Measurements from ENCODE around the gene DDIT3.

Gene DDIT3

DNA sequence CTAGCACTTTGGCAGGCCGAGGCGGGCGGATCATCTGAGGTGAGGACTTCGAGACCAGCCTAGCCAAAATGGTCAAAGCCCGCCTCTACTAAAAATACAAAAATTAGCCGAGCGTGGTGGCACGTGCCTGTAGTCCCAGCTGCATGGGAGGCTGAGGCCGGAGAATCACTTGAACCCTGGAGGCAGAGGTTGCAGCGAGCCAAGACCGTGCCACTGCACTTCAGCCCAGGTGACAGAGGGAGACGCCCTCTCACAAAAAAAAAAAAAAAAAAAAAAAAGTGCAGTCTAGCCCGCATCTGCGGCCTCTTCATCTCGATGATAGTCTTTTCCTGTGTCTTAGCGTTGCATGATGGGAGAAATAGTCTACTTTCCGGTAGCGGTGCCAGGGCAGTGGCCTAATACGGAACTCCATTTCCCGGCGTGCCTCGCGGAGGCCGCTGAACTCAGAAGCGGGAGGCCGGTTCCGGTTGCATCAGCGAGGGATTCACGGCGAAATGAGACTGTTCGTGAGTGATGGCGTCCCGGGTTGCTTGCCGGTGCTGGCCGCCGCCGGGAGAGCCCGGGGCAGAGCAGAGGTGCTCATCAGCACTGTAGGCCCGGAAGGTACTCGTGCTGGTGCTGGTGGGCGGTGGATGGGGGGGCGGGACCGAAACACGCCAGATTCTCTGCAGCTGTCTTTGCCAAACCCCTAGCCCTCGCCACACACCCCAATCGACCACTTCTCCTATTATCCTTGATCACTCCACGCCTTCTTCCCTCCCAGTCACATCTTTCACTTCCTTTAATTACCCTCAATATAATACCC lies 32.5 kb downstream of the DDIT3 start, which contains the start of gene MARS1:
Gene MARS1 (plus strand): TSS at position 472 of the 805 bp plus-strand sequence. CDS start 23 bp downstream, at position 495.
- TF ChIP-seq TAF1 (IDR thresholded peaks at IDR 0.05; ENCODE audit: borderline replicate concordance, low read depth, low read length): no peak
- peak; percentile 89 for TF ChIP-seq POLR2AphosphoS5 (IDR thresholded peaks at IDR 0.05; ENCODE audit: low read depth, low read length)
- TF ChIP-seq POLR2A (IDR thresholded peaks at IDR 0.05; ENCODE audit: low read depth, low read length): peak; percentile 88
- peak; percentile 90 for FAIRE-seq
- peak; percentile 84 for DNase-seq (ENCODE audit: insufficient read length)

DNA sequence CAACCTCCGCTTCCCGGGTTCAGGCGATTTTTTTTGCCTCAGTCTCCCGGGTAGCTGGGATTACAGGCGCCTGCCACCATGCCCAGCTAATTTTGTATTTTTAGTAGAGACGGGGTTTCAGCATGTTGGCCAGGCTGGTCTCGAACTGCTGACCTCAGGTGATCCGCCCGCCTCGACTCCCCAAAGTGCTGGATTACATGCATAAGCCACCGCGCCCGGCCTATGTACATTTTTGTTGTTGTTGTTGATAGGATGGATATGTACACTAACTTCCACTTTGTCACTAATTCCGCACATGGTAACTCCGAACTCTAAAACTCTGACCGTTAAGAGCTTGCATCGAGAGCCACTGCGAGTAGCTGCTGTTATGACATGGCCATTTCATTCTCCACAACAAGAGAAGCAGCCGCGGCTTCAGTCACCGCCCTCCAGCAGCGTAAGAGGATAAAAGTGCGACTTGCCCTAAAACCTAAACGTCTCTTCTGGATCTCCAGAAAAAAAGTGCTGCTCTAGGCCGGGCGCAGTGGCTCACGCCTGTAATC lies 33.2 kb downstream of the DDIT3 start:
- FAIRE-seq (no peak), DNase-seq (ENCODE audit: insufficient read length) (no peak)
- TF ChIP-seq POLR2AphosphoS5 (IDR thresholded peaks at IDR 0.05; ENCODE audit: low read depth, low read length) (no peak), TAF1 (IDR thresholded peaks at IDR 0.05; ENCODE audit: borderline replicate concordance, low read depth, low read length) (no peak), POLR2A (IDR thresholded peaks at IDR 0.05; ENCODE audit: low read depth, low read length) (no peak)

DNA sequence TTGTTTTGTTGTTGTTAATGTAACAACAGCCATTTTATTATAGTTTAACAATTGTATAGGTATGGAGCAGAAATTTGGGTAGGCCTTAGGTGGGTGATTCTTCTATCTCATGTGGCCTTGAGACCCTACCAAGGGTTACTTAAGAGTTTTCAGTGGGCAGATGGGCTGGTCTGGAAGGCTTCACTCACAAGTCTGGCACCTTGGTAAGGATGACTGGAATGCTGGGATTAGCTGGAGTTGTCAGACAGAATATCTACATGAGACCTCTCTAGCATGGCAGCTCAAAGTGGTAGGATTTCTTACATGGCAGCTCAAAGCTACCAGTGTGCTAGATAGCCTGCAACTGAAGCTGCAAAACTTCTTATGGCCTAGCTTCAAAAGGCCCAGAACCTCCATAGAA lies 34.6 kb downstream of the DDIT3 start:
- no peak for TF ChIP-seq TAF1 (IDR thresholded peaks at IDR 0.05; ENCODE audit: borderline replicate concordance, low read depth, low read length)
- no peak for TF ChIP-seq POLR2A (IDR thresholded peaks at IDR 0.05; ENCODE audit: low read depth, low read length)
- TF ChIP-seq POLR2AphosphoS5 (IDR thresholded peaks at IDR 0.05; ENCODE audit: low read depth, low read length): no peak
- DNase-seq (ENCODE audit: insufficient read length): no peak
- FAIRE-seq: no peak

DNA sequence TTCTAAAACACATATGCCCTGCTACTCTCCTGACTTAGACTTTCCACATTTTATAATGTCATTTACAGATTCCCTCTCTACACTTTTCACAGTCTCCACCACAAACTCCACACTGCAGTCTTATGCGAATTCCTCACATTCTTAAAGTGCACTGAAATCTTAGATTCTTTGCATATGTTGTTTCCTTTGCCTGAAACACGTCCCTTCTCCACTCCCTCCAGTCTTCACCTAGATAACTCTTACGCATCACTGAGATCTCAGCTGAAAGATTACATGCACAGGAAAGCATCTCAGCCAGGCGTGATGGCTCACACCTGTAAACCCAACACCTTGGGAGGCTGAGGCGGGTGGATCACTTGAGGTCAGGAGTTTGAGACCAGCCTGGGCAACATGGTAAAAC lies 36.8 kb downstream of the DDIT3 start:
- FAIRE-seq: no peak
- TF ChIP-seq POLR2AphosphoS5 (IDR thresholded peaks at IDR 0.05; ENCODE audit: low read depth, low read length): no peak
- TF ChIP-seq TAF1 (IDR thresholded peaks at IDR 0.05; ENCODE audit: borderline replicate concordance, low read depth, low read length): no peak
- TF ChIP-seq POLR2A (IDR thresholded peaks at IDR 0.05; ENCODE audit: low read depth, low read length): no peak
- DNase-seq (ENCODE audit: insufficient read length): no peak

DNA sequence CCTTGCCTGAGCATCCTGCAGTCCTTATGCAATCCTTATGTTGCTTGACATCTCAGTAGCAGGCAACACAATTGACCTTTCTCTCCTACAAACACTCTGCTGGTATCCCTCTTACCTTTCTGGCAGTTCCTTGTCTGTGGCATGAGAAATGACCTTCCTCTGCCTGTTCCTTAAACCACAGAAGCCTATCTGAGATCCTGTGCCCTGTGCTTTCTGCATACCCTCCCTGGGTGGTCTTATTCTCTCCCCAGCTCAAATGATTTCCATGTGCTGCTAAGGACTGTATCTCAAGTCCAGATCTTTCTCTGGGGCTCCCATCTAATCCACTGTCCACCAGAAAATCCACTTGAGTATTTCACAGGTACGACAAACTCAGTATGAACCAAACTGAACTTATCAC lies 38.6 kb downstream of the DDIT3 start:
- DNase-seq (ENCODE audit: insufficient read length) (no peak), FAIRE-seq (no peak)
- TF ChIP-seq POLR2AphosphoS5 (IDR thresholded peaks at IDR 0.05; ENCODE audit: low read depth, low read length): no peak
- TF ChIP-seq POLR2A (IDR thresholded peaks at IDR 0.05; ENCODE audit: low read depth, low read length): no peak
- no peak for TF ChIP-seq TAF1 (IDR thresholded peaks at IDR 0.05; ENCODE audit: borderline replicate concordance, low read depth, low read length)

DNA sequence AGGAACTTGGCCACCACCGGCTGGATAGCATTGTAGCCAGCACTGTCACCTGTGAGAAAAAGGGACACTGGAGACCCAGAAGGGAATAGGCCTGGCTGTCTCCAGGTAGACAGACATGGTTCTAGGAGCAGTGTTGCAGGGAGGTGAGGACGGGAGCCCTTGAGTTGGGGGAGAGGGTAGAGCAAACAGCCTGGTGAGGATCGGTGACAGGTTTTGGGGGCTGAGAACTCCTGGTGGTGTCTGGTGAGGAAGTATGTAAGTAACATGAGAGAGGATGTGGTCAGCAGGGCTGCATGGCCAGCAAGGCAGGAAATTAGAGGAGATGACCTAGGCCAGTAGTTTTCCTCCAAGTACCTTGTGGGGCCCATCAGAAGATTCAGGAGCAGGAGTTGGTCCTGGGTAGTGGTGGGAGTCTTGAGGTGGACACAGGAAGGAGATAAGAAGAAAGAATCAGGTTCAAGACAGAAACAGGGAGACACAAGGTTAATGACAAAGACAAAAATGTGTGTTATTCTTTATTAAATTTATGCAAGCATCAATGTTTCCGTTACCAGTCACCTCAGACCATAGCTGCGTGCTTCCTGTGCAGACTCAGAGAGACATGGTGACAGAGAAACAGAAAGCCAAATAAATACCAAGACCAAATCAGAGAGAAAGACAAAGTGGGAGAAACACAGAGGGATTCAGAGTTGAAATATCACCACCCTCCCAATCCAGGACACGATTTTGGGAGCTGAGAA lies 40.8 kb downstream of the DDIT3 start, which contains the start of gene ARHGAP9:
Gene ARHGAP9 (minus strand): TSS at position 491 of the 740 bp plus-strand sequence. CDS start 460 bp downstream, at position 31.
- TF ChIP-seq POLR2A (IDR thresholded peaks at IDR 0.05; ENCODE audit: low read depth, low read length) (peak; percentile 58), TAF1 (IDR thresholded peaks at IDR 0.05; ENCODE audit: borderline replicate concordance, low read depth, low read length) (no peak), POLR2AphosphoS5 (IDR thresholded peaks at IDR 0.05; ENCODE audit: low read depth, low read length) (no peak; the same call in 1 of the 2 replicates)
- DNase-seq (ENCODE audit: insufficient read length) (no peak), FAIRE-seq (peak; percentile 88)

DNA sequence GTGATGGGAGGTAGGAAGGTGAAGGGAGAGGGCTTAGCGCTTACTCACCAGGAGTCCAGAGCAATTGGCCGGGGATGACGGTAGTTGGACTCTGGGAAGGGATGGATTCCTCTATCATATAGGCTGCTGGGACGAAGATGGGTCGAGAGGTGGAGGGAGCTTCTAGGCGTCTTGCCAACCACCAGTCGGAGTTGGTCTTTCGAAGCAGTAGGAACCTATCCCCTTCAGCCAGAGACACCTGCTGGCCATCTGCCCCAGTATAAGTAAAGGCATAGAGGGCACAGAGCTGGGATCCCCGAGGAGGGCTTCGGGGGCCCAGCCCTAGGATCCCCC lies 41.3 kb downstream of the DDIT3 start:
- FAIRE-seq: peak; percentile 78
- no peak for DNase-seq (ENCODE audit: insufficient read length)
- TF ChIP-seq TAF1 (IDR thresholded peaks at IDR 0.05; ENCODE audit: borderline replicate concordance, low read depth, low read length): no peak

DNA sequence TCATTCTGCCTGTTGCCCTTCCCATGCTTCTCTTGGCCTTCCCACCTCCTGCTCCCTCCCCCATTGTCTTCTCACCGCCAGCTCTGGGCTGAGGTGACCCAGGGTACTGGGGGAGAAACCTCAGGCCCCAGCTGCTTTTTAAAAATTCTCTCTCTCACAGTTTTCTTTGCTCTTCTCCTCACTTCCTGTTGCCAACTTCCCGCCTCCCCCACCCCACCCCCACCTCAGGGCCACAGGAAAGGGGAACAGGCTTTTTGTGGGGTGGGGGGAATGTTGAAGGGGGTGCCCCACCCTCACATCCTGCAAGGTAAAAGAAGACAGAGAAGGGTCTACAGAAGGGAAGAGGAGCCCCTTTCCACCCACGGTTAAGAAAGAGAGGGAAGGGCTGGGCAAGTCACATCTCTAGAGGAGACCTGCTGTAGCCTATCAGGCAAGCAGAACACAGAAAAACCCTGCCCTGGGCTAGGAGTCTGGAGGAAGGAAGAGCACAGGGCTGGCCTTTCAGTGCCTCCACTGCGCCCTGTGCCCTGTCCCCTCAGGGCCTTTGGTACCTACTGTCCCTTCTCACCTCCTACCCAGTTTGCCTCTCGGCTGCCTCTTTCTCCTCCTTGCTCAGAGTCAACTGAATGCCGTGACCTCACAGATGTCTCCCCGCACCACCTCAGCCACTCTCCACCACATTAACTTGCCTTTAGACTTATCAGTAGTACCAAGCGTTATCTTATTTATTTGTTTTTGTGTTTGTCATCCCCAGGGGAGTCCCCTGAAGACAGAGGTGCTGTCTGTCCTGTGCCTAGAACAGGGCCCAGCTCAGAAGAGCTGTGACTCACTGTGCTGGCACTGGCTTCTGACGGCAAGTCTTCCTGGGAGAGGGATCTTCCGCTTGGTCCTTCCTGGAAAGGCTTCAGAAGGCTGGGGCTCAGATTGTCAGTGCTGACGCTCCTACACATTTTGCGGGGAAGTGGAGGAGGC lies 42.3 kb downstream of the DDIT3 start:
- peak; percentile 58; the same call in 1 of the 2 replicates for TF ChIP-seq POLR2A (IDR thresholded peaks at IDR 0.05; ENCODE audit: low read depth, low read length)
- no peak for TF ChIP-seq TAF1 (IDR thresholded peaks at IDR 0.05; ENCODE audit: borderline replicate concordance, low read depth, low read length)
- TF ChIP-seq POLR2AphosphoS5 (IDR thresholded peaks at IDR 0.05; ENCODE audit: low read depth, low read length): peak; percentile 78
- DNase-seq (ENCODE audit: insufficient read length) (peak; percentile 55), FAIRE-seq (peak; percentile 89)

DNA sequence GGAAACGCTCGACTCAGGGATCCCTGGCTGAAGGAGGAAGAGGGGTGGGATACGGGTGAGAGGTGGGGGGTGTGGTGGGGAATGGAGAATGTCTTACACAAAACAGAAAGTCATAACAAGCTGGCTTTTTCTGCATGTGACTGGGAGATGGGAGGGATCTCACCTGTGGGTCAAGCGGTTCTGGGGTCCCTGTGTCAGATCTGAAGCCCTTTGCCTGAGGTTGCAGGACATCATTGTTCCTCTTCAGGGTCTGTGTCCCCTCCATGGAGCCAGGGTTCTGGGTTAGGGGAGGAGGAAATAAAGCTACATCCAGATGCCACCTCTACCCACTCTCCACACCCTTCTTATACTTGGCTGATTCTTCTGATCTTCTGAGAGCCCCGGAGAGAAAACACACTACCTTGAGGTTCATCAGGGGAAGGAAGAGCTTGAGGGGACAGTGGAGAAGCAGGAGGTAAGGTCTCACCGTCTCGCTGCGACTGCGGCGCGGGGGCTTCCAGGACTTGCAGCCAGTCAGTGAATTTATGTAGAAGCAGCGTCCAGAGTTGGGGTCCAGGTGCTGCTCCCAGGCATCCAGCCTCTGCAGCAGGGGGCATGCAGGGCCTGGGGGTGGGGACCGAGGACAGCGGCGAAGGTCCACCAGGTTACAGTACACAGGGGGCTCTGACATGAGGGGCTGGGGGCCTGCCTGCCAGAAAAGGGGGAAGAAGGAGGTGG lies 43.2 kb downstream of the DDIT3 start:
- DNase-seq (ENCODE audit: insufficient read length): no peak
- FAIRE-seq: peak; percentile 58
- no peak for TF ChIP-seq TAF1 (IDR thresholded peaks at IDR 0.05; ENCODE audit: borderline replicate concordance, low read depth, low read length)
- TF ChIP-seq POLR2A (IDR thresholded peaks at IDR 0.05; ENCODE audit: low read depth, low read length): no peak
- no peak for TF ChIP-seq POLR2AphosphoS5 (IDR thresholded peaks at IDR 0.05; ENCODE audit: low read depth, low read length)

Measured in GM12892 (cell line).